Spinal cord (tissue), 10 donors: ENCODE data around the gene GARIN5B. TPM values are rescaled to one million over a fixed set of nuclear protein-coding genes. Genes with fewer than 3 reads are reported as not detected.

ENCODE experiments used
- DNase-seq, 6 donors: peaks; one replicate each; pipeline versions ENCODE4 v3.0.0 to v3.0.0-alpha.2; 2013 to 2015; ENCODE audit warnings: low spot score in 6 of 6, low read depth in 4 of 6
- H3K27ac ChIP-seq: one replicate; pipeline ENCODE4 v1.5.1; 2013; ENCODE audit warnings: low read depth, low read length, control low read depth
- H3K27me3 ChIP-seq: one replicate; pipeline ENCODE4 v1.6.1; 2013; ENCODE audit warnings: low read length; ENCODE audit not compliant: control insufficient read depth, insufficient read depth
- H3K36me3 ChIP-seq: one replicate; pipeline ENCODE4 v1.6.1; 2013; ENCODE audit warnings: low read length; ENCODE audit not compliant: control insufficient read depth, insufficient read depth
- H3K4me1 ChIP-seq: one replicate; pipeline ENCODE4 v1.6.1; 2013; ENCODE audit warnings: low read length; ENCODE audit not compliant: control insufficient read depth, insufficient read depth
- H3K4me3 ChIP-seq: one replicate; pipeline ENCODE4 v1.5.1; 2013; ENCODE audit warnings: low read depth, low read length, control low read depth
- H3K9me3 ChIP-seq: one replicate; pipeline ENCODE4 v1.6.1; 2013; ENCODE audit warnings: low read length; ENCODE audit not compliant: control insufficient read depth, insufficient read depth
- whole genome bisulfite sequencing: methylation state at CpG from one replicate; pipeline ENCODE4 v1.1.5; 2013; ENCODE audit warnings: missing lambda C conversion rate; ENCODE audit not compliant: insufficient coverage; 5-methylcytosine and 5-hydroxymethylcytosine counted together
- polyA plus RNA-seq, 2 donors: library from polyadenylated mRNA; unstranded; fragments of 120-200 nt; gene quantifications; one replicate each; pipeline ENCODE4 v1.2.1, GENCODE V29; 2013; ENCODE audit not compliant: insufficient read length in 2 of 2
- total RNA-seq, 2 donors: library from RNA; depleted of rRNA in 1 of 2; stranded (reverse); fragments of 120-200 nt in 1 of 2; fragments of >200 nt in 1 of 2; gene quantifications; one replicate each; pipeline versions ENCODE4 v1.2.3 to v1.2.4, GENCODE V29; 2013 to 2014
- donor health status: healthy.

Gene GARIN5B
- total and polyA plus RNA-seq, 4 donors = 0.14 to 0.43 TPM; not detected in 2

DNA sequence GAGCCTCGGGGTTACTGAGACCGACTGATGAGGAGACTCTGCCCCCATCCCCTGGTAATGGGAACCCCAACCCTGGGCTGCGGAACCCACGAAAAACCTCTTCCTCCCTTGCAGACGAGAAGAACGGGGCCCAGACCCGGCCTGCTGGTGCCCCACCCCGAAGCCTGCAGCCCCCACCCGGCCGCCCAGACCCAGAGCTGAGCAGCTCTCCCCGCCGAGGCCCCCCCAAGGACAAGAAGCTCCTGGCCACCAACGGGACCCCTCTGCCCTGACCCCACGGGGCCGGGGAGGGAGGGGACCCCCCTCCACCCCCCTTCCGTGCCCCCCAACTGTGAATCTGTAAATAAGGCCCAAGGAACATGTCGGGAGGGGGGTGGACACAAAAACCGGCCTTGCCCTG lies 51.3 kb downstream of the GARIN5B start:
- no peaks in the 10 kb centered on the region for H3K27me3 ChIP-seq
- peaks cover 4% of the 10 kb centered on the region for H3K4me1 ChIP-seq
- WGBS = 100% methylated on average over 6 of the region's 18 CpGs
- H3K27ac ChIP-seq = no peak overlapping the region
- DNase-seq = no peak
- peaks cover 65% of the 10 kb centered on the region for H3K36me3 ChIP-seq
- no peaks in the 10 kb centered on the region for H3K9me3 ChIP-seq
- no peak overlapping the region for H3K4me3 ChIP-seq

DNA sequence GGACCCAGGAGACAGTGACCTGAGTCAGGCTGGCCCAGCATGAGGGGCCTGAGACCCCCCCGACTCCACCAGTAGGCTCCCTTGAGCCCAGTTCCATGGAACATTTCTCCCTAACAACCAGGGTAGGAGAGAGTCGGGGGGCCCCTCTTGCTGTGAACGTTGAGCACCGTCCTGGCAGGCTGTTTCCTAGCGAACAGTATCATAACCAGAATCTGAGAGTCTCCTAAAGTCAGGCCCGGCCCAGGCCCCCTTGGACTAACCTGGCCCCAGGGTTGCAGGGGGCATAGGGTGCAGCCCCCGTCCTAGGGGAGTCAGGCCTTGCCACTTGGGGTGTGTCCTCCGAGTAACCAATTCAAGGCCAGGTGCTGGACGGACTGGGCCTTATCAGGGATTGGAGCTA lies 51.7 kb downstream of the GARIN5B start:
- H3K27me3 ChIP-seq = no peaks in the 10 kb centered on the region
- no peak for DNase-seq
- 88% methylated on average over 9 of the region's 9 CpGs for WGBS
- H3K27ac ChIP-seq = no peak overlapping the region
- H3K9me3 ChIP-seq = no peaks in the 10 kb centered on the region
- peaks cover 69% of the 10 kb centered on the region for H3K36me3 ChIP-seq
- no peak overlapping the region for H3K4me3 ChIP-seq
- H3K4me1 ChIP-seq = peaks cover 4% of the 10 kb centered on the region

DNA sequence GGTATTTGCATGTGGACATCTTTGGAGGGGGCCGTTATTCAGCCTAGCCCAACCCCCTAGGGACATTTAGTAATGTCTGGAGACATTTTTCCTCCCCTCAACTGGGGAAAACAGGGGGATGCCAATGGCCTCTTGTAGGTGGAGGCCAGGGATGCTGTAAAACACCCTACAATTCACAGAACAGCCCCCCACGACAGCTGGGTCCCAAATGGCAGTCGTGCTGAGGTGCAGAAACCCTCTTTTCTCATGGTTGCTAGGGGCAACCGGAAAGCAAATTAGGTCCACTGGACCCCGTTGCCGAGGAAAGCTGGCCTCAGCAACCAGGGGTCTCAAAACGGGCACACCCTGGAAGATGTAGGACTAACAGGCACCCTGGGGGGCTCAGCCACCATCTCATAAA lies 52.6 kb downstream of the GARIN5B start:
- peak in 1 of 6 donors; percentile 23 for DNase-seq
- H3K4me3 ChIP-seq = no peak overlapping the region
- H3K27ac ChIP-seq = no peak overlapping the region
- no peaks in the 10 kb centered on the region for H3K27me3 ChIP-seq
- no peaks in the 10 kb centered on the region for H3K9me3 ChIP-seq
- WGBS = 35% methylated on average over 6 of the region's 7 CpGs
- peaks cover 4% of the 10 kb centered on the region for H3K4me1 ChIP-seq
- peaks cover 78% of the 10 kb centered on the region for H3K36me3 ChIP-seq

DNA sequence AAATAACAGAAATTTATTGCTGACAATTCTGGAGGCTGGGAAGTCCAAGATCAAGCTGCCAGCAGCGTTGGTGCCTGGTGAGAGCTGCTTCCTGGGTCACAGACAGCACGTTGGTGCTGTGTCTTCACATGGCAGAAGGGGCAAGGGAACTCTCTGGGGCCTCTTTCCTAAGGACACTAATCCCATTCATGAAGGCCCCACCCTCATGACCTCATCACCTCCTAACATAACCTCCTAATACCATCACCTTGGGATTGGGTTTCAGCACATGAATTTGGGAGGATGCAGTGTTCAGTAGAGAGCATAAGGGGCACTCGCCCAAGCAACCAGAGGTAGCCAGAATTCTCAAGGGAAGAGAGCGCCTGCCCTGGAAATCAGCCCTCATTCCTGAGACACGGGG lies 53.6 kb downstream of the GARIN5B start:
- 96% methylated on average over 4 of the region's 5 CpGs for WGBS
- H3K9me3 ChIP-seq = no peaks in the 10 kb centered on the region
- DNase-seq = no peak
- H3K27me3 ChIP-seq = no peaks in the 10 kb centered on the region
- H3K27ac ChIP-seq = no peak overlapping the region
- H3K4me1 ChIP-seq = peaks cover 4% of the 10 kb centered on the region
- no peak overlapping the region for H3K4me3 ChIP-seq
- peaks cover 88% of the 10 kb centered on the region for H3K36me3 ChIP-seq

DNA sequence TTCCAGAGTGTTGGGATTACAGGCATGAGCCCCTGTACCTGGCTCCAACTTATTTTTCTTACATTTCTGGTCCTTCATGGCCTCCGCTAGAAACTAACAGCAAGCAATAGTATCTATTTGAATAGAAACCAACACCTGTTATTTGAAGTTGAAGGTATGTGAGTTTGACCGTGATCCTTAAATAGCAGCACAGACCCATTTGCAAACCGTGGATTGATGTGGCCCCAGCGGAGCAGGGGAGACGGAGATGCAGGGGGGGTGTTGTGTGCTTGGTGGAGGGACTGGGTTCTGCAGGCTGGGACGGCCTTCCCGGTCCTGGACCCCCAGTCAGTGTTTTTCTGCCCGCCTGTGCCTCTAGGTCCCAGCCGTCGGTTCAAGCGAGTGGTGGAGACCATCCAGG lies 54.8 kb downstream of the GARIN5B start:
- Histone ChIP-seq H3K36me3 (peaks cover 96% of the 10 kb centered on the region), H3K9me3 (no peaks in the 10 kb centered on the region), H3K27ac (no peak overlapping the region), H3K27me3 (no peaks in the 10 kb centered on the region), H3K4me1 (peaks cover 4% of the 10 kb centered on the region), H3K4me3 (no peak overlapping the region)
- 96% methylated on average over 7 of the region's 11 CpGs for WGBS
- DNase-seq = no peak

DNA sequence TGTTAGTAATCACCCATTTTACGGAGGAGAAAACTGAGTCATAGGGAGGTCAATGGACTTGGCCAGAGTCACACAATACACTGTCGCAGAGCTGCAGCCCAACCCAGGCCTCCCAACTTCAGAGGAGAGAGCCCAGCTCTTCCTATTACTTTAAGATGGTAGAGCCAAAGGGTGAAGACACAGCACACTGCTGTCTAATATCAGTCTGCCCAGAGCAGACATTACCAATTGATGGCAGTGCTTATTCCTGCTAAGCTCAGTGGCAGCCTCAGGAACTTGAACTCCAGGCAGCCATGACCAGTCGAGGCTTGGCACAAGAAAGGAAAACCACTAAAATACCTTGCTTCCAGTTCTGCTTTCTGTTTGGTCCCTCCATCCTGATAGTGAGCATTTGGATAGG lies 56.3 kb downstream of the GARIN5B start:
- Histone ChIP-seq H3K4me1 (peaks cover 12% of the 10 kb centered on the region), H3K27ac (no peak overlapping the region), H3K9me3 (no peaks in the 10 kb centered on the region), H3K36me3 (peaks cover 94% of the 10 kb centered on the region), H3K27me3 (no peaks in the 10 kb centered on the region), H3K4me3 (no peak overlapping the region)
- 82% methylated on average over 3 of the region's 3 CpGs for WGBS
- no peak for DNase-seq

DNA sequence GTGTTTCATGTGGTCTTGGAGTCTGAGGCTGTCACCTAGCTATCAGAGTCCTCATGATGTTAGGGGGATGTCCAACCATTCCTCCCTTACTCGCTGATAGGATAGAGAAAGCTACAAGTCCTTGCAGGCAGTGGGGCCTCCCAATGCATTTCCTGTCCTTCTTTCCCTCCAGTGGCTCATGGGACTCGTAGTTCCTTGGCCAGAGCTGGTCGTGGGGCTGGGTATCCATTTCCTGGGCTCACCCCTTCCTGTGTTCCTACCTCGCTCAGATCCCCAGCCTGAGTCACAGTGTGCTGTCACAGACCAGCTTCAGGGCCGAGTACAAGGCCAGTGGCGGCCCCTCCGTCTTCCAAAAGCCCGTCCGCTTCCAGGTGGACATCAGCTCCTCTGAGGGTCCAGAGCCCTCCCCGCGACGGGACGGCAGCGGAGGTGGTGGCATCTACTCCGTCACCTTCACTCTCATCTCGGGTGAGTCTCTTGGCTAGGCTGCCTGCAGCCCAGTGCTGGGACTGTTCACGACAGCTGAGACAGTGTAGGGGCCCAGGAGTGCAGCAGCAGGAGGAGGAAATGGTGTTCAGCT lies 57.0 kb downstream of the GARIN5B start:
- WGBS = 97% methylated on average over 16 of the region's 17 CpGs
- Histone ChIP-seq H3K9me3 (no peaks in the 10 kb centered on the region), H3K4me1 (peaks cover 18% of the 10 kb centered on the region), H3K27ac (no peak overlapping the region), H3K4me3 (no peak overlapping the region), H3K27me3 (no peaks in the 10 kb centered on the region), H3K36me3 (peaks cover 87% of the 10 kb centered on the region)
- no peak for DNase-seq

DNA sequence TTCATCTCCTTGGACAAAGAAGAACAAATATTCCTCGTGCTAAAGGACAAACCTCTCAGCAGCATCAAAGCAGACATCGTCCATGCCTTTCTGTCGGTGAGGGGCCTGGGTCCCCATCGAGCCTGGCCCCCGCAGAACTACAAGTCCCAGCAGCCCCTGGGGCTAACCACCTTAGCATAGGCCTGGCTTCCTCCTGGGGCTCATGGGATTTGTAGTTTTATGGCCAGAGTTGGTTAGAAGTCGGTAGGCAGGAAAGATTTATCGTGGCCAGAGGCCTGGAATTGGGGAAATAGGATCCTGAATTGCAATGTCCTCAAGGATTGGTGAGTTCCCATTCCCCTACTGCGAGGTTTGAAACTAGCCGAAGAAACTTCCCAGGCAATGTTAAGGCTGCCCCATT lies 57.6 kb downstream of the GARIN5B start:
- 90% methylated on average over 8 of the region's 9 CpGs for WGBS
- DNase-seq = peak in 2 of 6 donors; percentile 47 to 52
- Histone ChIP-seq H3K27ac (no peak overlapping the region), H3K9me3 (no peaks in the 10 kb centered on the region), H3K4me1 (peaks cover 17% of the 10 kb centered on the region), H3K27me3 (no peaks in the 10 kb centered on the region), H3K36me3 (peaks cover 83% of the 10 kb centered on the region), H3K4me3 (no peak overlapping the region)

DNA sequence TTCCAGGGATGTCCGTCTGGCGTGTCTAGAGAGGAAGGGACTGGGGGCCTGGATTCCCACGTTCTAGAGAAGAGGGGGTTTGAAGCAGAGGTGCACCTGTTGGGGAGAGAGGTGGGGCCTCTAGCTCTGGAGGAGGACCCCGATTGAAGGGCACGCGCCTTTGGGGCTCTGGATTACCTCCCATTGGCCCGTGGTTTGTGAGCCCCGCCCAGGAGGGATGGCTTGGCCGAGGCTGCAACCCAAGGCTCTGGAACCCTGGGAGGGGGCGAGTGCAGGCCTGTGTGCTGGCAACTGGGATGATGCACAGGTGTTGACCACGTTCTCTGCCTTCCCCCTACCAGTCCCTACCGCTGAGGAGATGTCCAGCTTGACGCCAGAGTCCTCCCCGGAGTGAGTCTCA lies 58.1 kb downstream of the GARIN5B start:
- Histone ChIP-seq H3K36me3 (peaks cover 80% of the 10 kb centered on the region), H3K4me3 (no peak overlapping the region), H3K27ac (no peak overlapping the region), H3K27me3 (no peaks in the 10 kb centered on the region), H3K4me1 (peaks cover 16% of the 10 kb centered on the region), H3K9me3 (no peaks in the 10 kb centered on the region)
- WGBS = 76% methylated on average over 10 of the region's 14 CpGs
- DNase-seq = no peak
